HG02678 (cell line): ENCODE measurements around the gene SLC27A2.

Source experiments
- ATAC-seq: cut with Tn5 transposase; IDR thresholded peaks from one replicate; pipeline ENCODE4 v1.9.1; 2021; ENCODE audit warnings: mild to moderate bottlenecking, moderate library complexity; ENCODE audit not compliant: unreplicated experiment

The SLC27A2 gene

GRCh38 chr15:50267577-50267976 lies 85.6 kb downstream of the SLC27A2 start:
- ATAC-seq: no peak

DNA sequence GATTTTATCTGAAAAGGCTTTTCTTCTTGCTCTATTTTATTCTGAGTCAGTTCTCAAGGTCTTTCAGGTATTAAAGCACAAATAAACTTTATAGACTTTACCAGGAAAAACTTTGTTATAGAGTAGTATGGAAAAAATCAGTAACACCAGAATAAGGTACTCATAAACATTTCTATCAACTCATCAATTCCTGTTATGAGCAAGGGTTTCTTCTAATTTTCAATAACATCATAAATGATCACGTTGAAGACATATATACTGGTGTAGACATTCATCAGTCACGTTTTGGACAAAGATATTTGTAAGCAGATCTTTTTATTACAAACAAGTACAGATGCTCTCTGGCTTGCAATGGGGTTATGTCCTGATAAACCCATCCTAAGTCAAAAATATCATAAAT lies 93.1 kb downstream of the SLC27A2 start:
- no peak for ATAC-seq

- ATAC-seq: no peak
These were observed 93.9 kb downstream of the SLC27A2 start for GRCh38 chr15:50275908-50276307.

- no peak for ATAC-seq
These were observed 95.4 kb downstream of the SLC27A2 start for GRCh38 chr15:50277370-50277769.

DNA sequence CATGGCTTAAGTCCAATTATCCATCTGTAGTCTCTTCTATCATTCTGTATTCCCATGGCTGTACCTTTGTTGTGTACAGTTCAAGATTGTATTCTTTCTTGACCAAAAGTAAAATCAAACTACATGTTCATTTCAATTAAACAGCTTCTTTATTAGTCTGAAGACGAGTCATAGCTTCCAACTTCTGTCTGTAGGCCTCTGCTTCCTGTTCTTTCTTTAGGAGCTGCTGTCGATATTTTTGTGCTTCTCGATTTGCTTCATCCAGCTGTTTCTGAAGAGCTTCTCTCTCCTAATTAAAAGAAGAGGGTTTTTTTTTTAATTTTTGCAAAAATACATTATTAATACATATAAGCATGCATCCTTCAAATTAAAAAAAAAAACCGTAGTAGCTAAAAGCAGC lies 96.5 kb downstream of the SLC27A2 start:
- ATAC-seq: no peak

DNA sequence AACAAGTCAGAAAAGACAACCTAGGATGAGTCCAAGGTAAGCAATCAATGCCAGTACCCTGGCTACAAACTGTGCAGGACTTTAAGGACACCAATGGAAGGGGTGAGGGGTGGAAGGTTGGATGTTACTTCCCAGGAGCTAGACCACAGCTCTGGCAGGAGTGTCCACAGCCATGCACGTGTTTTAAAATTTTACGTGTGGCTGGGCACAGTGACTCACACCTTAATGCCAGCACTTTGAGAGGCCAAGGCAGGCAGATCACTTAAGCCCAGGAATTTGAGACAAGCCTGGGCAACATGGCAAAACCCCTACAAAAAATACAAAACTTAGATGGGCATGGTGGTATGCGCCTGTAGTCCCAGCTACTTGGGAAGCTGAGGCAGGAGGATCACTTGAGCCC lies 98.3 kb downstream of the SLC27A2 start:
- no peak for ATAC-seq

GRCh38 chr15:50281427-50281826 lies 99.4 kb downstream of the SLC27A2 start:
- no peak for ATAC-seq
